SIG-M5 (cell line): Measurements from ENCODE around the gene PPP1R9A.

Experiments
- DNase-seq: peaks from one replicate; lab custom pipeline; 2025; lab: John Stamatoyannopoulos, UW

PPP1R9A gene

DNA sequence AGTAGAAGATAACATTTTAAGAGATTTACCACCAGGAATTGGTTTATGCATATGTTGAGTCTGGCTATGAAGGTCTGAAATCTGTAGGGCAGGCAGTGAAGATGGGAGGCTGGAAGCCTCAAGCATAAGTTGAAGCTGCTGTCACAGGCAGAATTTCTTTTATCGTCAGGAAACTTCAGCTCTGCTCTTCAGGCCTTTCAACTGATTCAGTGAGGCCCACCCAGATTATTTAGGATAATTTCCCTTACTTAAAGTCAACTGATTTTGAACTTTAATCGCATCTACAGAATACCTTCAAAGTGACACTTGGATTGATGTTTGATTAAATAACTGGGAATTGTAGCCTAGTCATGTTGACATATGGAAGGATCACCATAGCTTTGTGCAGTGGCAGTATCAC is 190.5 kb downstream of the PPP1R9A start:
- no peak for DNase-seq

DNA sequence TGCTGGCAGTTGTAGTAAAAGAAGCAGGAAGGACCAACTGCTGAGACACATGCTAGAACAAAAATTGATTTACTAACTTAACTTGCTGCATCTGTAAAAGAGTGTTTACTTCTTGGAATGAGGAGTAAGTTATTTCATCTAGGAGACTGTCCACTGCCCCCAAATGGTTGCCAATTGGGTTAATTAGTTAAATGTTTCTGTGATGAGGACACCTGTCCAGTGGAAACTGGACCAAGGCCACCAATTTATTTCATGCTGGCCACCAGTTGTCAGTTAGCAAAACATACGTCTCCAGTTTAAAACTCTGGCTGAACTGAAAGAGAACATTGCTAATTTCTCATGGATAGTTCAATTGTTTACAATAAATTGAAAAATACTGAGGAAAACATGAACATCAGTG is 191.7 kb downstream of the PPP1R9A start:
- DNase-seq = no peak

DNA sequence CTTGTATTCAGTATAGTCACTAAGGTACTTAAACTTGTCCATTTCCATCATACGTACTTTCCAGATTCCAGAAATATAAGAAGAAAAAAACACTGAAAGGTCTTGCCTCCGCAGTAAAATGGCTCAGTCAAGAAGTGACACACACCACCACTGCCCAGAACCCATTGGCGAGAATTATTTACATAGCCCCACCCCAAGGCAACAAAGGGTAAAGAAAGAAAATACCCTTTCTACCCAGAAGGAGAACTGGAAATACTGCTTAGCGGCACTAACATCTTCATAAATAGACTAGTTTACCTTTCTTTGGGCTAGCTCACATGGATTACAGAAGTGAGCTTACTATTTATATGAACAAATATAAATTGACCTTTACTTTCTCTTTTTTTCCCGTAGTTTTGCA is 194.0 kb downstream of the PPP1R9A start:
- no peak for DNase-seq

DNA sequence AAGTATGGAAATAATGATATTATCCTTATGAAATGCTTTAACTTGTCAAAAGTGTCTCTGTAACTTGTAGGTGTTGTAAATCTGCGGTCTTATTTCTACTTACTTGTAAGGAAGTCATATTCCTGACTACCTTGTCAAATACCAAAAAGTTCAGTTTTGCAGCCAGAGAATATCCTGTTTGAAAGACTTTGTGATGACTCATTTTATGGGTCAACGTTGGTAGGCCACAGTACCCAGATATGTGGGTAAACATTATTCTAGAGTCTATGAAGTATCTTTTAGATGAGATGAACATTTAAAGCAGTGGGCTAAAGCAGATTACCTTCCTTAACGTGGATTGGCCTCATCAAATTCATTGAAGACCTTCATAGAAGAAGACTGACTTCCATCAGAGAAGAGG is 195.3 kb downstream of the PPP1R9A start:
- no peak for DNase-seq

DNA sequence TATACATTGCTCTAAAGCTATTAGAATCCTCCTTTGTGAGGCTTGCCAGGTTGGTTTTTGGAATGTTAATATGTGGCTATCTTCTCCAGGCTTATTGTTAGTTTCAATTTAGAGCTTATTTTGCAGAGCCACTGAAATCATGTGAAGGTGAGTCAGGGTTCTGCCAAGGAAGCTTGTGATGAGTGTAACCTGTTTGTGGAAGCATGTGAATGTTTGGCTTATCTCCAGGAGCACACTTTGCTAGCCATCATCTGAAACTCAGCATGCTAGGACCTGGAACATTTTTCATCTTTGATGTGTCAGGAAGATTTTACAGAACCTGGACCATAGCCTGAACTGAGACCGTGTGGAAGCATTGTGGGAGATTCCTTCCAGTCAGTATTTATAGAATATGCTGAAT is 197.3 kb downstream of the PPP1R9A start:
- no peak for DNase-seq

DNA sequence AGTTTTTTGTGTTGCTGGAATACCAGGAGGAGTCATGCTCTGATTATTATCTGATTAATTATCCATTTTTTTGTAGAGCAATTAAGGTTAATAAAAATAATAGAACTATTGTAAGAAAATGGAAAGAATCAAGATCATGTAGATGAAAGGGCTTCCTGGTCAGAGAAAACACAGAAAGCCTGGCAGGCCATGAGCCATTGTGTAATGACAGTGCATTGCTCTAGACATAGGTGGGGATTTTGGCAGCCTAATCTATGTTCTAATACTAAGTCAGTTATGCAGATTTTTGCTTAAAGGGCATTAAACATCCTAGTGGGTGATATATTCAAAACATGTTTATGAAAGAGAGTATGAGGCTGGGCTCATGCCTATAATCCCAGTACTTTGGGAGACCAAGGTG is 198.2 kb downstream of the PPP1R9A start:
- no peak for DNase-seq

DNA sequence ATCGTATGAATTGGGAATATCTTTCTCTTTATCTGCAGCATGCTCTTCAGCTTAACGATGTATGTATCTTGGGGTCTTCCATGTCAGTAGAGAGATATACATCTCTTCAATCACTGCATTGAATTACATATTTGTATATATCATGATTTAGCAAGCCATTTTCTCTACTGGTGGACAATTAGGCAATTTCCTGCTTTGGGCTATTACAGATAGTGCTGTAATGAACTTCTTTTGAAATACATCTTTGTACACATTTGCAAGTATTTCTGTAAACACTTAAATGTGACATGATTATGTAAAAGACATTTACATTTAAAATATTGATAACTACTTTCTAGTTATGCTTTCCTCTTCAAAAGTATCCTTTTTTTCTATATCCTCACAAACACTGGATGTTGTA is 199.0 kb downstream of the PPP1R9A start:
- no peak for DNase-seq

DNA sequence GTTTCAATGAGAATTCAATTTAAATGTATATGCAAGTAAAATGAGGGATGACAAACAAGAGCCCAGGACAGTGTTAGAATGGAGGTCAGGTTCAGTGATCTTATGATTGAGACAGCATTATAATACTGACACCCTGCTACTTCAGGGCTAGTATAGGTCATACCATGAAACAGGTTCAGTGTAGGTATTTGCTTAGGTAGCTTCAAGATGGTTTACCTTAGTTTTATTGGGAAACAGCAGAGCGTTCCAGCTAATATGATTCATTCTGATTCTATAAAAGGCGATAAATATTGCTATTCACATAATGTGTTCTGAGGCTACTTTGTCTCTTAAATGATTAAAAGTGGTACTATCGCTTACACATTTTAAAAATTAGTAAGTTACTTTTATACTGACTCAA is 203.3 kb downstream of the PPP1R9A start:
- DNase-seq = no peak

DNA sequence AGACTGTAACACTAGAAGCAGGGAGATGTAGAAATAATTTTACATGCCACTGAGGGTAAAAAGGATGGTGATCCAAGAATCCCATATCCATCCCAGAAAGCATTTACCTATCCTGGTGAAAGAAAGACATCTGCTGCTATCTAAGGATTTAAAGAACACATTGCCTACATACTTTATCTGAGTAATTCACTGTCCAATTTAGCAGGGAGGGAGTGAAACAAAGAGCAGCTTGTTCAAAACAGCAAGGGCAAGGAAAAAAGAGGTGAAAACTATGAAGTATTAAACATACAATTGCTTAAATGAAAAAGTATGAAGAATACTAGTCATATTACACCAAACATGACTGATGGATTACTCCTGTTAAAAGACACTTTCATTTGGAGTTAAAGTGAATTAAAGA is 206.2 kb downstream of the PPP1R9A start:
- no peak for DNase-seq

DNA sequence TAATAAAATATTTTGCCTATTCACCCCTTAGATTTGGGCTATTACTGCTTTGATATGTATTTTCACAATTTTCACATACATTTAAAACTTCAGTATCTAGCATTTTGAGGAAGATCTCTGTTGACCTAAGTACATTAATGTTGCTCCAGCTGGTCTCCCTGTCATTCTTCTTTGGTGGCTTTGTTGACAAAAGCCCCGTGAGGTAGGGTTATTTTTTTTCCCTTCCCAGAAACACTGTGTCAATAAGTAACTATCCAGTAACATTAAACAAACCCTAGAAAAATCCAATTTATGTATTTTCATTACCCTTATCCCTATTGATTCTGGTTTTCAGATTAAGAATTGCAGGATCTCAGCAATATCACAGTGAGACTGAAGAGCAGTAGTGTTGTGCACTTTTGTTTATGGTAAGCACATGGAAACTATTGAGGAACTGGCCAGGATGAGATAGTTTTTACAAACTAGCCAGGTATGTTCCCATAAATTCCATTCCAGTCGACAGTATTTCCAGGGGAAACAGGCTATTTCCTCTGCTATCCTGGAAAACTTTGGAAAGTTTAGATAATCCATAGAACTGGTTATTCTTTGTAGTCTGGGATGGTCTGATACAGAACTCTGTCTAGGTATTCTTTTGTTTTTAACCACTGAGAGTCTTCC is 218.8 kb downstream of the PPP1R9A start:
- no peak for DNase-seq

DNA sequence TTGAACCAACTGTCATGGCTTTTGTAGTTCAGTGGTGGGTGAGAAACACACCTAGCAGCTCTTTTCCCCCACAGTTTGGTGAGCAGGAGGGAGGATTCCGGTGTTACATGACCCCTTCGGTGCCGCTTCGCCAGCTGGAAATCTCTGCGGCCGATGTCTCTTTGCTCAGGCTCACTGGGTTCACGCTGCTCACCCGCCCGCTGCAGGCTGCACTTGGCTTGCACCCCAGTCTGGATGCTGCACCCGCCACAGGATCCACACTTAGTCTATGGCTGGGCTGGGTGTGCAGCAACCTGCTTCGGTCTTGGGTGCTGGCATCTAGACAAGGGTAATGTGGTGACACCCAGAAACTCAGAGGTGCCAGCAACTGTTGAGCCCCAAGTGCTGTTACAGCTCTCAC is 225.1 kb downstream of the PPP1R9A start:
- DNase-seq = no peak

DNA sequence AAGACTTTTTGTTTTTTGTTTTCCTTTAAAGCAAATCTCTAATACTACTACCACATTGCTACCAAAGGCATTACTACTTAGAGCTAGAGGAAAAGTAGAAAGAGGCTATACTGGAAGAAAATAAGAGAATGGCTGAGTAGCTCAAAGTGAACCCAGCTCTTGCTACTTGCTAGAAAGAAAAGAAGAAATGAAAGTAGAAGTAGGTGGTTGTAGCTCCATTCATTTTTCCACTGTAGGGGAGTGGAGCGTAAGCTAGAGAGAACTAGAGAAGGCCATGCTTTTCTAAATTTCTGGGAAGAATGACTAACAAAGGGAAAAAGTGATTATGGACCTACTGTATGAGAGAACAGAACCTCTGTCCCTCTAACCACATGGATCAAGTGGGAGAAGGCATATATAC is 232.5 kb downstream of the PPP1R9A start:
- no peak for DNase-seq

DNA sequence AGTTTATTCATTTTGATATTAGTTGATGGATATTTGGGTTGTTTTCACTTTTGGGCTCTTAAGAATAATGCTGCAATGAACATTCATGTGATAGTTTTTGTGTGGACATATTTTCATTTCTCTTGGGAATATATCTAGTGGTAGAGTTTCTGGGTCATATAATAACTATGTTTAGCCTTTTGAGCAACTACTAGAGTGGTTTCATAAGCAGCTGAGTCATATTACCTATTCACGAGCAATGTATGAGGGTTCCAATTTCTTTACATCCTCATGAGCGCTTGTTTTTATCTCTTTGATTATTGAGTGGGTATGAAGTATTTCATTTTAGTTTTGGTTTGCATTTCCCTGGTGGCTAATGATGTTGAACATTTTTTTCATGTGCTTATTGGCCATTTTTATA is 234.4 kb downstream of the PPP1R9A start:
- no peak for DNase-seq

DNA sequence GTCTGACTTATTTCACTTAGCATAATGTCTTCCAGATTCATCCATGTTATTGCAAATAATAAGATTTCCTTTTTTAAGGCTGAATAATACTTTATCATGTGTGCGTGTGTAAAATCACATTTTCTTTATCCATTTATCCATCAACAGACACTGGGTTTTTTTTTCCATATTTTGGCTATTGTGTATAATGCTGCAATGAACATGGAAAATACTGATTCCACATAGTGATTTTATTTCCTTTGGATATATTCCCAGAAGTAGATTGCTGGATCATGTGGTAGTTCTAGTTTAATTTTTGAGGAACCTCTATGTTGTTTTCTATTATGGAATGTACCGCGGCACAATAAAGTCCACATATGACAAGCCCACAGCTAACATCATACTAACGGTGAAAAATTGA is 236.9 kb downstream of the PPP1R9A start:
- no peak for DNase-seq

DNA sequence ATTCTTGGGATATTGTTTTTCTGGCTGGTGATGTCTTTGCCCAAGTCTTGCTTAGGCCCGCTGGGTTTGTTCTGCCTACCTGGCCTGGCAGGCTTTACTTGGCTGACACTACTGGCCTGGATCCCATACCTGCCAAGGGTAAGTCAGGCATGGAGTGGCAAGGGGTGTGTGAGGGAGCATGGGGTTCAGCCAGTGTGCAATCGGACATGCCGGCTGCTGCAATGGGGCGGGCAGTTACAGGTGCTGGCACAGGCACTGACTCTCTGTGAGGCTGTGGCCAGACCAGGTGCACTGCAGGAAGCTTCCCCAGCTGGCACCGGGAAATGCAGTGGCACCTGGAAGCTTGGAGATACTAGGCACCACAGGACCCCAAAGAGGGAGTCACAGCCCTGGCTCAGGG is 248.6 kb downstream of the PPP1R9A start:
- DNase-seq = no peak

DNA sequence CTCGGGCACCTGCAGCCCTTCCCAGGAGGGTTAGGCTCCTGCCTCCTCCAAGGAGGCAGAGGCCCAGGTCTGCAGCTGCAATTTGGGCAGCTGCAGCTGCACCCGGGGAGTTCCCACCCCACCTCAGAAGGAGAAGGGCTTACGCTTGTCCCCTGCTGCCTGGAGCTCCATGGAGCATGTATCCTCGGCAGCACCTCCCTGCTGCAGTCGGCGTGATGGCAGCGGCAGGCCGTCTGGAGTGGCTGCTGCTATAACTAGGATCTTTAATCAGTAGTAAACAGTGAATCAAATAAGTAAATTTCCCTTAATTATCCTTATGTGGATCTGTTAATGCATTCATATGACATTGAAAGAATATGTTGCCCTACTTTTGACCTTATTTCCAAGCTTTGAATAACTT is 250.0 kb downstream of the PPP1R9A start:
- no peak for DNase-seq

DNA sequence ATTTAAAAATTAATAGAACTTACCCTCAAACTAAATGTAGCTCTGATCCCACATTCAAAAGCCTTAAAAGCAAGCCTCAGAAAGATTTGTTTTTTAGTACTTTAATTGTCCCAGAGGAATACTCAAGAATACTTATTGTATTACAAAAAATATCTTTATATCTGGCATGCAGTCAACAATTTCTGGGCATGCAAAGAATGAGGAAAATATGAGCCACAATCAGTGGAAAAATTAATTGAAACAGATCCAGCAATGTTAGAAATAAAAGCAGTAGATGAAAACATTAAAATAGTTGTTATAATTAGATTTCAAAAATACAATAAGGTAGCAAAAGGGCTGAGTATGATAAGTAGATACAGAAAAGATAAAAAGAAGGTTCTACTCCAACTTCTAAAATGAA is 262.3 kb downstream of the PPP1R9A start:
- DNase-seq = no peak

DNA sequence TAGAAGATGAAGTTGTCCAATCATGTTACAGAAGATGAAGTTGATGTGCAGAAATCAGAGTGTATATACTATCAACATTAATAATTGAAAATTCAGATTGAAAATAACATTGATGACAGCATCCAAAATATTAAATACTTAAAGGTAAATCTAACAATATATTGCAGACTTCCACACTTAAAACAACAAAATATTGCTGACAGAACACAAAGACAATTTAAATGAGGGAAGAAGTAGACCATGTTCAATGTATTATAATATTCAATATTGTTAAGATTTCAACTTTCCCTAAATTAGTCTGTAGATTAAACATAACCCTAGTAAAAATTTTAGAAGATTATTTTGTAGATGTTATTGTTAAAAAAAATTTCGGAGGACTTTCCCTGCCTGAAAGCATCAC is 265.0 kb downstream of the PPP1R9A start:
- DNase-seq = no peak

DNA sequence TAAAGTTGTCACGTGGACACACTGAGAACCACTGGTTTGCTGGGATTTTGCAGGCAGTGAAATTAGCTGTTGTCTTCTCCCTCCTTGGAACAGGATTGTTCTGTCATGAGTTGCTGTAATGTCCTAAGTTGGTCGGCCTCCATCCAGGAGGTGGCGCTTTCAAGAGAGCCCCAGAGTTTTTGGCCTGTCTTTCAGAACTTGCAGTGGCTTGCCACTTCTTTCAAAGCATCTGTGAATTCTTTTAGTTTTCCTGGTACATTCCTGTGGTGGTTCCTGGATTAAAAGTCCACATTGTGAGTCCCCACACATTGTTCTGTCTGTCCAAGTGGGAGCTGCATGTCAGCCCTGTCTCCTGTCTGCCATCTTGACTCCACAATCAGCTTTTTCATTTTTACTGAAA is 283.1 kb downstream of the PPP1R9A start:
- no peak for DNase-seq

DNA sequence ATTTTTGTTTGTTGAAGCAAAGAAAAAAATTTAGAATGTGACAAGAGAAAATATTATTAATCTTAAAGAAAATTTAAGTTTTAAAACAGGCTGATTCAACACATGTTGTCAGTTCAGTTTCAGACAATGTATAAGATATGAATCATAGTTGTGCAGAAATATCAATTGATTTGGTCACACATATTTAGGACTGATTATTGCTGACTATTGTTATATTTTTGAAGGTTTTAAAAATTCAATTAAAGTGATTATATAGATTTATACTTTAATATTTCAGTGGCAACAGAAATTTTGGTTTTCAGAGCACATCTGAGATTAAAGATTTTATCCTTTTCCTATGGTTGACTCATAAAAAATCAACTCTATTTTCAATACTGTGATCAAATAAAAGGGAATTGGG is 284.4 kb downstream of the PPP1R9A start:
- no peak for DNase-seq

DNA sequence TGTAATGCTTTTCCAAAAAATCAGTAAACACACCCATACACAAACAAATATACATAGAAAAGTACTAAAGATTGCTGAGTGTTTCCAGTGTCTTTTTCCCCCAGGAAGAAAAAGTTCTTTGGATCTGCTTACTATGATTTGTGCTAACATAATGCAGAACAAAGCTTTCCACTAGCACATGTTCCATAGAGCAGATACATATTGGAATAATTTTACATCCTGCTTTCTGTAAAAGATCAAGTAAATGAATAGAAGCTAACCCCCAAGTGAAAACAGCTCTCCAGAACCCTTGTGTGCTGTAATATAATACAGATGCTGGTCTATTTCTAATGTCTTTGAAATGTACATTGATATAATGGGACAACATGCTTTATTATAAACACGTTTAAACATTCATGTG is 291.5 kb downstream of the PPP1R9A start:
- DNase-seq = no peak

DNA sequence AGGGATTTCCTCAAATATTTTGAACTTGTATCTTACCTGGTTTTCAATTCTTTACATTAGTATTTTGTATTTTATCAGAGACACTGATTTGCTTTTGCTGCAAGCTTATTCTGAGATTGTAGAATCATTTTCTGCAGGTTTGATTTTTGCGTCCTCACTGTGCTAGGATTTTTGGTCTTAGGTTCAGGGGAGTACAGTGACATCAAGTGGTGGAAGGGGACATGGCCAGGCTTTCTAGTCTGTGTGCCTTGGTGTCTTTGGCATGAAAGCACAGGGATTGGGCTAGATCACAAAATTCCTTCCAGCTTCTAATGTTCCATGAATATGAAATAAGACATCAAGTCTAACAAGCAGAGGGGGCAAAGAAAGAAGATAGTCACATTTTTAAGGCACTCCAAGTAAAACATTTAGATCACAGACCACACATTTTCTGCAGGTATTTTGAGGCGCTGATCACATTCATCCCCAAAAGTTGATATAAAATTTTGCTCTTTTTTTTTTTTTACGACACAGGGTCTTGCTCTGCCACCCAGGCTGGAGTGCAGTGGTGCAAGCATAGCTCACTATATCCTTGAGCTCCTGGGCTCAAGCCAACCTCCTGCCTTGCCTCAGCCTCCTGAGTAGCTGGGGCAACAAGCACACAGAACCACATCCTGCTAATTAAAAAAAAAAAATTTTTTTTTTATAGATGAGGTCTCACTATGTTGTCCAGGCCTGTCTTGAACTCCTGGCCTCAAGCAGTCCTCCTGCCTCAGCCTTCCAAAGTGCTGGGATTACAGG is 292.6 kb downstream of the PPP1R9A start:
- no peak for DNase-seq

DNA sequence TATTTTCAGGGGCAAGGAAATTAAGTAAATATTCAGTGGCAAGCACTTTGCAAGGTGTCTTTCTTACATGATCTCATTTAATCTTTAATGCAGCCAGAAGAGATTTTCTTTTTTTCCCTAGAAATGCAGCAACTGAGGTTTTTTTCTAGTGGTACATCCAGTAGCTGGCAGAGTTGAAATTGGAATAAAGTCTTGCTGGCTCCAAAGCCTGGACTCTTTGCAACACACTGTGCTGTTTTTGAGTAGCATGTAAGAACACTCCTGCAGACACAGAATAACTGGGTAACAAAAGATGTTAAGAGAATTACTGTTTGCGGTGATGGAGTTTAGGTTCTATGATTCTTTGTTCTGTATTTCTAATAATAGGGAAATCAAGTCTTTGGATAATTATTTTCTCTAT is 293.3 kb downstream of the PPP1R9A start:
- no peak for DNase-seq

DNA sequence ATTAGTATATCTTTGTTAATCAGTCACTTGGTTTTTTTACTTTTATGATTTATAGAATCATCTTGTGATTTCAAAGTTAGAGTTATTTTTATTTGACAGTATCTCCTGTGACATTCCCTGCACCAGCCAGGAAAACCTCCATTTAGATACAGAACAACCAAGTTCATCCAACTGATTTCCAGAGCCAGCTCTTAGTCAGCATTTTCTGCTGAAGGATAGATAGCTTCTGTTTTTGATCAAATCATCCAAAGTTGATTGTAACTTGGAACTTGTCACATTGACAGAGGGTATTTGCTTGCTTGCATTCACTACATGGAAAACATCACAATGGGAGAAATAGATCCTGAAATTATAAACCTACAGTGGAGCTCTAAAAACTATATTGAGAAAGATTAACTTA is 294.3 kb downstream of the PPP1R9A start:
- DNase-seq = no peak
